Gastrocnemius medialis (tissue), 4 donors: ENCODE data around the gene OR2T5.
"Not testable (repeated sequence)": the region's sequence is repeated elsewhere in the genome, so short reads cannot be mapped to it uniquely, and the experiment has no call there.

Experiments used
- CTCF ChIP-seq, 5 experiments: fragments of 450-650 bp in 3 of 5; fragments of 200-600 bp in 2 of 5; sonication (generic) in 2 of 5; IDR thresholded peaks in 4 of 5; conservative IDR thresholded peaks in 1 of 5; 1 replicate in 4 of 5; 2 replicates in 1 of 5; pipeline ENCODE4 v1.5.1; 2016 to 2019; ENCODE audit warnings: antibody characterized with exemption in 5 of 5, mild to moderate bottlenecking in 3 of 5, moderate library complexity in 3 of 5
- POLR2A ChIP-seq, 2 donors: fragments of 450-650 bp; IDR thresholded peaks; one replicate each; pipeline ENCODE4 v1.6.1; 2017; ENCODE audit warnings: antibody characterized with exemption in 2 of 2, mild to moderate bottlenecking in 2 of 2, moderate library complexity in 2 of 2

DNA sequence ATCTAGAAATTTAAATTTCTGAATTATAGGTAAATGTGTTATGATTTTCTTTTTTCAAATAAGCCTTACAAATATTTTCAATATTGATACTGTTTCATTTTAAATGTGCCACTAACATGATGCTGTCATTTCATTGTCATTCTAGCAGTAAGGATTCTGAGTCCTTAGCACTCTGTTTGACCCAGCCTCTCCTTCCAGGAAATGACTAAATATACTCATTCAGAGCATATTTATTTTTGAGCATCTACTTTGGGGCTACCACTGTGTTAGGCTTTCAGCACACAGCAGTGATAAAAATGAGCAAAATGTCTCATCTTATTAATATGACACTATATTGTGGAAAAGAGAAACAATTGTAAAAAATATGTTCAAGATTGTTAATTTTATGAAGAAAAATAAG, 21.8 kb downstream of the OR2T5 start:
- TF ChIP-seq CTCF (IDR thresholded peaks at IDR 0.05 in 4 of 5, conservative IDR thresholded peaks at IDR 0.05 in 1 of 5); POLR2A (IDR thresholded peaks at IDR 0.05): not testable (repeated sequence)
